K562 (cell line): ENCODE measurements around the gene CHML. TPM values are rescaled to one million over a fixed set of nuclear protein-coding genes. Genes with fewer than 3 reads are reported as not detected.

Source experiments
- EP400 ChIP-seq: fragments of 450-650 bp; IDR thresholded peaks from 2 replicates; pipeline ENCODE4 v1.6.1; 2017; ENCODE audit warnings: antibody characterized with exemption, mild to moderate bottlenecking, moderate library complexity
- ESRRA ChIP-seq: fragments of 450-650 bp; IDR thresholded peaks from 2 replicates; pipeline ENCODE4 v1.6.1; 2014; ENCODE audit warnings: low read depth, mild to moderate bottlenecking, moderate library complexity, borderline replicate concordance
- EZH2 ChIP-seq: IDR thresholded peaks from 2 replicates; pipeline ENCODE4 v1.6.1; 2012; ENCODE audit warnings: low read depth, mild to moderate bottlenecking, inconsistent platforms, low read length, borderline replicate concordance
- GABPB2 ChIP-seq: fragments of 250-450 bp; sonication (Bioruptor Pico); conservative IDR thresholded peaks from 2 replicates; pipeline ENCODE4 v1.5.1; 2021; ENCODE audit warnings: mild to moderate bottlenecking
- HDAC1 ChIP-seq, 2 experiments: fragments of 450-650 bp; IDR thresholded peaks; 2 replicates each; pipeline ENCODE4 v1.6.1; 2016 to 2017; ENCODE audit warnings: inconsistent platforms in 1 of 2, mild to moderate bottlenecking in 1 of 2, moderate library complexity in 1 of 2
- KDM5B ChIP-seq: fragments of 200-600 bp; sonication (generic); IDR thresholded peaks from 2 replicates; pipeline ENCODE4 v1.6.1; 2012; ENCODE audit warnings: low read depth, mild to moderate bottlenecking, moderate library complexity, low read length, control low read depth, inconsistent platforms; ENCODE audit not compliant: insufficient replicate concordance
- MYC ChIP-seq, 2 experiments: fragments of 250-450 bp in 1 of 2; sonication (Bioruptor Pico) in 1 of 2; IDR thresholded peaks; 2 replicates each; pipeline versions ENCODE4 v1.5.1 to v1.6.1; 2012 to 2021; ENCODE audit warnings: low read depth in 2 of 2, borderline replicate concordance in 1 of 2, improper control_type of control experiment in 1 of 2, low read length in 1 of 2, mild to moderate bottlenecking in 1 of 2, moderate library complexity in 1 of 2
- NCOA2 ChIP-seq, 2 experiments: fragments of 450-650 bp; IDR thresholded peaks; 2 replicates each; pipeline ENCODE4 v1.6.1; 2018; ENCODE audit warnings: mild to moderate bottlenecking in 2 of 2, moderate library complexity in 1 of 2; ENCODE audit not compliant: partially characterized antibody in 2 of 2
- PRPF4 ChIP-seq: fragments of 200-400 bp; formaldehyde crosslinking; IDR thresholded peaks from one replicate; pipeline ENCODE4 v1.6.1; 2017; ENCODE audit warnings: low read length, low read depth, mild to moderate bottlenecking; ENCODE audit not compliant: insufficient read depth, poor library complexity, severe bottlenecking
- RREB1 ChIP-seq: fragments of 250-450 bp; sonication (Bioruptor Pico); IDR thresholded peaks from 2 replicates; pipeline ENCODE4 v1.4.0; 2020
- SAP30 ChIP-seq: fragments of 200-600 bp; sonication (generic); IDR thresholded peaks from 2 replicates; pipeline ENCODE4 v1.6.1; 2012; ENCODE audit warnings: borderline replicate concordance, low read depth, mild to moderate bottlenecking, moderate library complexity, low read length, control low read depth, inconsistent platforms; ENCODE audit not compliant: insufficient read depth, poor library complexity, severe bottlenecking
- SIN3A ChIP-seq, 2 experiments: fragments of 150-350 bp in 1 of 2; IDR thresholded peaks; 2 replicates each; pipeline ENCODE4 v1.6.1; 2011 to 2016; ENCODE audit warnings: borderline replicate concordance in 2 of 2, low read depth in 2 of 2, low read length in 2 of 2, mild to moderate bottlenecking in 2 of 2, moderate library complexity in 2 of 2; ENCODE audit not compliant: control insufficient read depth in 1 of 2
- TFAP4 ChIP-seq: sonication (generic); formaldehyde crosslinking; IDR thresholded peaks from 2 replicates; pipeline ENCODE4 v1.8.0; 2022; ENCODE audit warnings: missing genetic modification reagents, mild to moderate bottlenecking, moderate library complexity, borderline replicate concordance
- ZBTB12 ChIP-seq: fragments of 250-450 bp; sonication (Bioruptor Pico); IDR thresholded peaks from 2 replicates; pipeline ENCODE4 v1.4.0; 2020
- ZC3H4 ChIP-seq: sonication (generic); formaldehyde crosslinking; IDR thresholded peaks from 2 replicates; pipeline ENCODE4 v1.9.0; 2021; ENCODE audit warnings: missing genetic modification reagents, borderline replicate concordance
- ZFP1 ChIP-seq: fragments of 450-650 bp; formaldehyde crosslinking; IDR thresholded peaks from 2 replicates; pipeline ENCODE4 v1.4.0; 2020; ENCODE audit warnings: mild to moderate bottlenecking, mixed read lengths
- ZFX ChIP-seq: sonication (generic); formaldehyde crosslinking; IDR thresholded peaks from 2 replicates; pipeline ENCODE4 v1.8.0; 2022; ENCODE audit warnings: mild to moderate bottlenecking, missing genetic modification reagents, moderate library complexity
- ZNF263 ChIP-seq: sonication (generic); formaldehyde crosslinking; IDR thresholded peaks from 2 replicates; pipeline ENCODE4 v1.8.0; 2022; ENCODE audit warnings: mild to moderate bottlenecking, missing genetic modification reagents, borderline replicate concordance
- polyA plus RNA-seq, 8 experiments: library from polyadenylated mRNA; depleted of rRNA in 4 of 8; stranded (reverse) in 5 of 8; unstranded in 3 of 8; fragments of >200 nt; fragmentation: Nextera tagmentation in 2 of 8; fragmentation: Illumina TruSeq in 1 of 8; extraction: Ambion mirVana in 2 of 8; extraction: Trizol in 1 of 8; gene quantifications; 2 replicates each; pipeline versions ENCODE4 v1.2.1 to v1.2.3, GENCODE V29; 2011 to 2014; ENCODE audit warnings: inconsistent platforms in 1 of 8, missing spikeins in 1 of 8
- total RNA-seq, 7 experiments: library from RNA; depleted of rRNA in 6 of 7; stranded (reverse); fragments of >200 nt in 6 of 7; fragmentation: Illumina TruSeq in 2 of 7; extraction: Trizol in 2 of 7; gene quantifications; 2 replicates each; pipeline versions ENCODE4 v1.2.1 to v1.2.3, GENCODE V29; 2011 to 2021; ENCODE audit warnings: low replicate concordance in 1 of 7

The CHML gene
- total and polyA plus RNA-seq, 9 of the 15 experiments (the other 6 are each of a cell fraction or from before 2014, with no cell fraction given) = 13.0 to 88.3 (median 62.8) TPM

GRCh38 chr1:241639623-241640148 lies 483 bp downstream of the CHML start (continued):
- TF ChIP-seq MYC (IDR thresholded peaks at IDR 0.05; ENCODE audit: low read depth, low read length) = 0 out of 2 replicates have a peak, but pooled peaks have one; percentile 12
- no peak for TF ChIP-seq MYC (CRISPR knock-in tag; IDR thresholded peaks at IDR 0.05; ENCODE audit: borderline replicate concordance, low read depth)
- TF ChIP-seq ZBTB12 (CRISPR knock-in tag) = no peak
- TF ChIP-seq TFAP4 (CRISPR knock-in tag) = peak; percentile 37; the same call in 1 of the 2 replicates
- no peak; a peak in 1 of 4 replicates for TF ChIP-seq SIN3A (IDR thresholded peaks at IDR 0.05; ENCODE audit: borderline replicate concordance in 2 of 2, control insufficient read depth in 1 of 2, low read depth in 2 of 2, low read length in 2 of 2)
- peak; percentile 30 for TF ChIP-seq ESRRA
- TF ChIP-seq EP400 = 0 out of 2 replicates have a peak, but pooled peaks have one; percentile 9
- TF ChIP-seq KDM5B = peak; percentile 22
- TF ChIP-seq ZFP1 (CRISPR knock-in tag) = no peak
- 0 out of 2 replicates have a peak, but pooled peaks have one; percentile 36 for TF ChIP-seq ZFX (CRISPR knock-in tag)
- no peak for TF ChIP-seq PRPF4
- peak in 1 of 2 experiments; percentile 53; a peak in 1 of 4 replicates for TF ChIP-seq HDAC1 (IDR thresholded peaks at IDR 0.05)
- TF ChIP-seq GABPB2 (CRISPR knock-in tag) = no peak
- no peak for TF ChIP-seq ZNF263 (CRISPR knock-in tag)
- no peak for TF ChIP-seq RREB1 (CRISPR knock-in tag)
- TF ChIP-seq EZH2 = no peak
- TF ChIP-seq NCOA2 (IDR thresholded peaks at IDR 0.05; ENCODE audit: partially characterized antibody in 2 of 2) = no peak
- peak; percentile 79 for TF ChIP-seq SAP30
- no peak for TF ChIP-seq ZC3H4 (CRISPR knock-in tag)
